Natural killer cell (primary cell): ENCODE data around the gene KCNJ12. TPM values are rescaled to one million over a fixed set of nuclear protein-coding genes. Genes with fewer than 3 reads are reported as not detected.

ENCODE experiments used
- ATAC-seq, 3 donors: fragments of 150-1000 bp in 2 of 3; fragments of 200-7000 bp in 1 of 3; cut with Tn5 transposase; 1 replicate in 1 of 3; 2 replicates in 2 of 3; pipeline ENCODE4 v1.10.0; 2021; ENCODE audit warnings: mild to moderate bottlenecking in 2 of 3, moderate library complexity in 2 of 3
- DNase-seq, 2 donors: peaks; one replicate each; pipeline versions ENCODE4 v3.0.0 to v3.0.0-alpha.2; 2013 to 2021; ENCODE audit warnings: mixed read lengths in 1 of 2
- H3K27ac ChIP-seq: one replicate; pipeline ENCODE4 v1.5.1; 2013; ENCODE audit warnings: mild to moderate bottlenecking, low read length
- H3K27me3 ChIP-seq: one replicate; pipeline ENCODE4 v1.6.1; 2013; ENCODE audit warnings: low read length; ENCODE audit not compliant: control insufficient read depth, insufficient read depth
- H3K36me3 ChIP-seq: one replicate; pipeline ENCODE4 v1.6.1; 2013; ENCODE audit warnings: low read length; ENCODE audit not compliant: control insufficient read depth, insufficient read depth
- H3K4me1 ChIP-seq: one replicate; pipeline ENCODE4 v1.6.1; 2013; ENCODE audit warnings: low read length; ENCODE audit not compliant: control insufficient read depth, insufficient read depth
- H3K4me3 ChIP-seq: one replicate; pipeline ENCODE4 v1.5.1; 2013; ENCODE audit warnings: low read length
- H3K9me3 ChIP-seq: one replicate; pipeline ENCODE4 v1.6.1; 2013; ENCODE audit warnings: low read length; ENCODE audit not compliant: control insufficient read depth, insufficient read depth
- H3K27ac Mint-ChIP-seq, 2 donors: one replicate each; pipeline ENCODE4 v1.8.0; 2022; ENCODE audit warnings: mild to moderate bottlenecking in 2 of 2, mixed read lengths in 2 of 2, moderate library complexity in 1 of 2
- H3K27me3 Mint-ChIP-seq, 2 donors: one replicate each; pipeline ENCODE4 v1.8.0; 2022; ENCODE audit warnings: low read depth in 2 of 2, mixed read lengths in 2 of 2
- H3K36me3 Mint-ChIP-seq: one replicate; pipeline ENCODE4 v1.8.0; 2022; ENCODE audit warnings: mixed read lengths
- H3K4me1 Mint-ChIP-seq, 2 donors: one replicate each; pipeline ENCODE4 v1.8.0; 2022; ENCODE audit warnings: mixed read lengths in 2 of 2
- H3K4me3 Mint-ChIP-seq: one replicate; pipeline ENCODE4 v1.8.0; 2022; ENCODE audit warnings: mild to moderate bottlenecking, moderate library complexity, mixed read lengths
- H3K9me3 Mint-ChIP-seq, 2 donors: one replicate each; pipeline ENCODE4 v1.8.0; 2022; ENCODE audit warnings: mixed read lengths in 2 of 2
- WGBS: methylation state at CpG from one replicate; pipeline ENCODE4 v1.1.7; 2013; ENCODE audit warnings: missing lambda C conversion rate; ENCODE audit not compliant: insufficient coverage; 5-methylcytosine and 5-hydroxymethylcytosine counted together
- intact Hi-C: fragments of 100-400 bp; cut with micrococcal nuclease; formaldehyde crosslinking; loops from one replicate; pipeline ENCODE4 v1.14.2; 2022
- total RNA-seq, 4 donors: library from RNA; stranded (reverse); fragments of 120-200 nt in 1 of 4; gene quantifications; one replicate each; pipeline versions ENCODE4 v1.2.3 to v1.2.4, GENCODE V29; 2013 to 2022
- TF ChIP-seq, protein P1 (sequence below): fragments of 200-600 bp; IDR thresholded peaks from one replicate; pipeline ENCODE4 v1.8.0; 2022; ENCODE audit warnings: antibody characterized with exemption

Gene KCNJ12
- total RNA-seq, 3 donors from 2014 or later (not counting 1 experiment from before 2014, with no cell fraction given), result 0.14 TPM; not detected in 2

DNA sequence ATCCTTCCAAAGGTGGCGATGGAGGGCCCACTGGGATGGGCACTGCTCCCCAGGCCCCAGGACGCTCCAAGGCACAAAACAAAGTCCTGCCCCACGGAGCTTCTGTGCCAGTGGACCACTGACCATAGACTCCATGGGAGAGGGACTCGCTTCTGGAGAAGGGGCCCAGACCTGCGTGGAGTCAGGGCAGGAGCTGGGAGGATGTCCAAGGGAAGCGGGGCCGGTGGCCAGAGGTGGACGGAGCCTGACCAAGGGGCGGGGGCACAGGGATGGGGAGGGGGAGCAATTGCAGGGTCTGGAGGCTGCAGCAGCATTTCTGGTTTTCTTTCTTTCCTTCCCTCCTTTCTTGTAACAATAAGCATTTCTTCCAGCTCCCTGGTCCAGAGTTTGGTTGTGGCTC lies 14.1 kb downstream of the KCNJ12 start:
- H3K27ac Mint-ChIP-seq, result no peak overlapping the region
- no peak for DNase-seq
- peaks cover 0 to 7% of the 10 kb centered on the region in 2 donors for H3K27me3 Mint-ChIP-seq
- Histone ChIP-seq H3K4me3 (no peak overlapping the region), H3K36me3 (no peaks in the 10 kb centered on the region), H3K27me3 (no peaks in the 10 kb centered on the region), H3K4me1 (no peaks in the 10 kb centered on the region), H3K27ac (no peak overlapping the region), H3K9me3 (no peaks in the 10 kb centered on the region)
- TF ChIP-seq, protein P1, sequence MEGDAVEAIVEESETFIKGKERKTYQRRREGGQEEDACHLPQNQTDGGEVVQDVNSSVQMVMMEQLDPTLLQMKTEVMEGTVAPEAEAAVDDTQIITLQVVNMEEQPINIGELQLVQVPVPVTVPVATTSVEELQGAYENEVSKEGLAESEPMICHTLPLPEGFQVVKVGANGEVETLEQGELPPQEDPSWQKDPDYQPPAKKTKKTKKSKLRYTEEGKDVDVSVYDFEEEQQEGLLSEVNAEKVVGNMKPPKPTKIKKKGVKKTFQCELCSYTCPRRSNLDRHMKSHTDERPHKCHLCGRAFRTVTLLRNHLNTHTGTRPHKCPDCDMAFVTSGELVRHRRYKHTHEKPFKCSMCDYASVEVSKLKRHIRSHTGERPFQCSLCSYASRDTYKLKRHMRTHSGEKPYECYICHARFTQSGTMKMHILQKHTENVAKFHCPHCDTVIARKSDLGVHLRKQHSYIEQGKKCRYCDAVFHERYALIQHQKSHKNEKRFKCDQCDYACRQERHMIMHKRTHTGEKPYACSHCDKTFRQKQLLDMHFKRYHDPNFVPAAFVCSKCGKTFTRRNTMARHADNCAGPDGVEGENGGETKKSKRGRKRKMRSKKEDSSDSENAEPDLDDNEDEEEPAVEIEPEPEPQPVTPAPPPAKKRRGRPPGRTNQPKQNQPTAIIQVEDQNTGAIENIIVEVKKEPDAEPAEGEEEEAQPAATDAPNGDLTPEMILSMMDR, result no peak
- H3K4me1 Mint-ChIP-seq, result no peaks in the 10 kb centered on the region
- no peak overlapping the region for H3K4me3 Mint-ChIP-seq
- WGBS, result 86% methylated on average over 8 of the region's 9 CpGs
- intact Hi-C loops, result no loop called here
- H3K9me3 Mint-ChIP-seq, result no peaks in the 10 kb centered on the region
- no peak for ATAC-seq
- H3K36me3 Mint-ChIP-seq, result no peaks in the 10 kb centered on the region

DNA sequence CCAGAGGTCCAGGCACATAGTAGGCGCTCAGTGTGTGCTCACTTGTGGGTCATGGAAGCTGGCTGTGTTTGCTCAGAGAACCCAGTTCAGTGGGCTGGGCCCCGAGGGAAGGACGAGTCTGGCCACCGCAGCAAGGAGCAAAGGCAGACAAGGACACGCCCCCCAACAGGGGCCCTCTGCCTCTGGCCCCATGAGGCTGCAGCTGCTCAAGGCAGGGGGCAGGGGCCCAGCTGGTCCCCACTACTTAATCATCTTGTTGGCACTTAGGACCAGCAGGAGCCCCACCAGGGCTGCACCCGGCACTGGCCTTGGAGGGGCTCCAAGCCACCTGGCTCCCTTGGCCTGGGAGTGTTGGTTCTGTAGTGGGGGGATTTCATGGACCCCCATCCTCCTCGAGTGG lies 16.1 kb downstream of the KCNJ12 start:
- ATAC-seq (no peak), DNase-seq (no peak)
- H3K9me3 Mint-ChIP-seq, result no peaks in the 10 kb centered on the region
- Histone ChIP-seq H3K9me3 (no peaks in the 10 kb centered on the region), H3K27ac (no peak overlapping the region), H3K27me3 (no peaks in the 10 kb centered on the region), H3K4me1 (no peaks in the 10 kb centered on the region), H3K36me3 (no peaks in the 10 kb centered on the region), H3K4me3 (no peak overlapping the region)
- TF ChIP-seq, protein P1, result no peak
- no peak overlapping the region for H3K4me3 Mint-ChIP-seq
- no peaks in the 10 kb centered on the region for H3K36me3 Mint-ChIP-seq
- WGBS, result 70% methylated on average over 7 of the region's 7 CpGs
- peaks cover 0 to 7% of the 10 kb centered on the region in 2 donors for H3K27me3 Mint-ChIP-seq
- H3K27ac Mint-ChIP-seq, result no peak overlapping the region
- H3K4me1 Mint-ChIP-seq, result no peaks in the 10 kb centered on the region
- intact Hi-C loops, result no loop called here

DNA sequence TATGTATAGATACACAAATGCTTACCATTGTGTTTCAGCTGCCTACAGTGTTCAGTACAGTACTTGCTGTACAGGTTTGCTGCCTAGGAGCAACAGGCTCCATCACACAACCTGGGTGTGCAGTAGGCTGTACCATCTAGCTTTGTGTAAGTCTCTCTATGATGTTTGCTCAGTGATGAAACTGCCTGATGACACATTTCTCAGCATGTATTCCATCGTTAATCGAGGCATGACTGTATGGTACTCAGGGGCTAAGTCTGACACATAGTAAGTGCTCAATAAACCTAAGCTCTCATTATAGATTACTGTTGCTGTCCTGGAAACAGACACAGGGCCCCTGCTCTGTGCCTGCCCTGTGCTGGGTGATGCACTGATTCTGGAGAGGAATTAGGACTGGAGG lies 18.1 kb downstream of the KCNJ12 start:
- no peak overlapping the region for H3K4me3 ChIP-seq
- no peak overlapping the region for H3K27ac ChIP-seq
- H3K9me3 ChIP-seq, result no peaks in the 10 kb centered on the region
- ATAC-seq (no peak), DNase-seq (no peak)
- no peaks in the 10 kb centered on the region for H3K4me1 ChIP-seq
- 89% methylated on average over 2 of the region's 2 CpGs for WGBS
- Mint-ChIP-seq H3K27me3 (peaks cover 0 to 7% of the 10 kb centered on the region in 2 donors), H3K9me3 (no peaks in the 10 kb centered on the region), H3K27ac (no peak overlapping the region), H3K36me3 (no peaks in the 10 kb centered on the region), H3K4me3 (no peak overlapping the region), H3K4me1 (no peaks in the 10 kb centered on the region)
- TF ChIP-seq, protein P1, result no peak
- intact Hi-C loops, result no loop called here
- H3K36me3 ChIP-seq, result no peaks in the 10 kb centered on the region
- no peaks in the 10 kb centered on the region for H3K27me3 ChIP-seq

DNA sequence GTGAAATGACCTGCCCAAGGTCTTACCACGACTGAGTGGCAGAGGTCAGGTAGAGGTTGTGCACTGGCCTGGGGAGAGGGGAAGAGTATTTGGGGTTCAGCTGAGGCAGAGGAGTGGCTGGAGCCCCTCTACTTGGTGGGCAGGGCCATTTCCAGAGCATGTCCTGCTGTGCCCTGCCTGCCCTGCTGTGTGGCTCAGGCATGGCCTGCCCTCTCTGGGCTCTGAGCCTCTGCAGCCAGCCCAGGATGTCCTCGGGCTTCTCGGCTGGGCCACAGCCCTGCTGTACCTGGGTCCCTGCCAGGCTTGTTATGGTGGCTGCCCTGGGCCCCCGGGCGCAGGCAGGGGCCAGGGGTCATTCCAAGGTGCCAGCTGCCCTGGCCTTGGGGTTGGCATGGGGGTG lies 19.6 kb downstream of the KCNJ12 start:
- H3K36me3 Mint-ChIP-seq, result no peaks in the 10 kb centered on the region
- H3K27ac Mint-ChIP-seq, result no peak overlapping the region
- 87% methylated on average over 5 of the region's 5 CpGs for WGBS
- no peaks in the 10 kb centered on the region for H3K4me1 Mint-ChIP-seq
- intact Hi-C loops, result no loop called here
- no peak for ATAC-seq
- H3K36me3 ChIP-seq, result no peaks in the 10 kb centered on the region
- DNase-seq, result no peak
- TF ChIP-seq, protein P1, result no peak
- H3K9me3 ChIP-seq, result no peaks in the 10 kb centered on the region
- no peaks in the 10 kb centered on the region for H3K9me3 Mint-ChIP-seq
- no peak overlapping the region for H3K27ac ChIP-seq
- H3K4me3 ChIP-seq, result no peak overlapping the region
- H3K4me3 Mint-ChIP-seq, result no peak overlapping the region
- no peaks in the 10 kb centered on the region for H3K4me1 ChIP-seq
- no peaks in the 10 kb centered on the region for H3K27me3 ChIP-seq
- H3K27me3 Mint-ChIP-seq, result peaks cover 0 to 7% of the 10 kb centered on the region in 2 donors
